AG04450 (cell line): ENCODE data around the gene EEF1AKMT2. TPM values are rescaled to one million over a fixed set of nuclear protein-coding genes. Genes with fewer than 3 reads are reported as not detected.

Experiments
- CTCF ChIA-PET: fragments of 300-600, 350-600 bp; formaldehyde crosslinking; extraction: SDS; loops from one replicate; lab custom pipeline; 2022; ENCODE audit warnings: antibody characterized with exemption, inconsistent platforms; lab: Charles Lee
- POLR2A ChIA-PET: fragments of 350-600 bp; formaldehyde crosslinking; extraction: SDS; loops from one replicate; lab custom pipeline; 2021; ENCODE audit warnings: antibody characterized with exemption, inconsistent platforms; lab: Yijun Ruan, JAX
- DNase-seq: peaks from one replicate; pipeline ENCODE4 v3.0.0-alpha.2; 2011; ENCODE audit warnings: low read depth, low spot score
- H3K27ac ChIP-seq: one replicate; pipeline ENCODE4 v1.5.1; 2012; ENCODE audit warnings: low read depth, low read length, control low read depth
- H3K27me3 ChIP-seq: one replicate; pipeline ENCODE4 v1.6.0; 2012; ENCODE audit warnings: low read length; ENCODE audit not compliant: control insufficient read depth, insufficient read depth
- H3K4me3 ChIP-seq: 2 replicates; pipeline ENCODE4 v1.5.1; 2011; ENCODE audit warnings: mild to moderate bottlenecking, low read depth, low read length, control low read depth
- H3K9me3 ChIP-seq: 2 replicates; pipeline ENCODE4 v1.5.1; 2012; ENCODE audit warnings: low read length; ENCODE audit not compliant: control insufficient read depth, insufficient read depth
- polyA plus RNA-seq: library from polyadenylated mRNA; depleted of rRNA; stranded (reverse); fragments of >200 nt; gene quantifications from 2 replicates; pipeline ENCODE4 v1.2.3, GENCODE V29; 2011
- TF ChIP-seq, protein P1 (sequence below): IDR thresholded peaks from 2 replicates; pipeline ENCODE4 v1.5.1; 2011; ENCODE audit warnings: low read depth, low read length, control low read depth, inconsistent platforms

EEF1AKMT2 gene
- polyA plus RNA-seq, 1 experiment = 24.0 TPM

DNA sequence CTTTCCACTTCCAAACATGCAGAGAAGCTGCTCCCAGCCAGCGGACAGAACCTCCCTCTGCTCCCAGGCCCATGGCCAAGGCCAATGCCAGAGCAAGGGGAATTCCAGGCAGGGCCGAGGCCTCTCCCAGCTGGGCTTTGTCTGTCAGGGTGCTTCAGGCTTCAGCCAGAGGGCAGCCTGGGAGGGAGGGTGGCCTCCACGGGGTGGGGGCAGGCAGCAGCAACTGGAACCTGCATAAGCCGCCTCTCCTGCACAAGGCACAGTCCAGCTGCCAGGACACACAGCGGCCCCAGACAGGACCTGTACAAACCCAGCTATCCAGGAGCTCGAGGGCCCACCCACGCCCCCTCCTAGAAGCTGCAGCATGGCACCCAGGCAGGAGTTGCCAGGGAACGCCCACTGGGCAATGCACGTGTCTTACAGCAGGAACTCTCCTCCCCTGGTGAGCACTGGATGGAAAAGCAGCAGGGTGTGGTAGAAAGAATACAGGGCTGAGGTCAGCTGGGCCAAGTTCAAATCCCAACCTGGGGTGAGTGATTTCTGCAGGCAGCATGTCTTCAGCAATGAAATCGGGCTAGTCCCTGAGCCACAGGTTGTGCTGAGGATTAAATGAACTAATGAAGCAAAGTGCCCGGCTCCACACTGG is 55.1 kb downstream of the EEF1AKMT2 start:
- ChIA-PET POLR2A (no interaction called here), CTCF (interaction anchor here (0.5 to 1.0 kb wide), 2 partner anchors 50 to 206 kb away, joined by 3 read pairs; no protein-coding TSS in a partner anchor)
- H3K4me3 ChIP-seq = 0 out of 2 replicates have a peak overlapping the region, but pooled peaks have one; percentile 7
- TF ChIP-seq, protein P1, sequence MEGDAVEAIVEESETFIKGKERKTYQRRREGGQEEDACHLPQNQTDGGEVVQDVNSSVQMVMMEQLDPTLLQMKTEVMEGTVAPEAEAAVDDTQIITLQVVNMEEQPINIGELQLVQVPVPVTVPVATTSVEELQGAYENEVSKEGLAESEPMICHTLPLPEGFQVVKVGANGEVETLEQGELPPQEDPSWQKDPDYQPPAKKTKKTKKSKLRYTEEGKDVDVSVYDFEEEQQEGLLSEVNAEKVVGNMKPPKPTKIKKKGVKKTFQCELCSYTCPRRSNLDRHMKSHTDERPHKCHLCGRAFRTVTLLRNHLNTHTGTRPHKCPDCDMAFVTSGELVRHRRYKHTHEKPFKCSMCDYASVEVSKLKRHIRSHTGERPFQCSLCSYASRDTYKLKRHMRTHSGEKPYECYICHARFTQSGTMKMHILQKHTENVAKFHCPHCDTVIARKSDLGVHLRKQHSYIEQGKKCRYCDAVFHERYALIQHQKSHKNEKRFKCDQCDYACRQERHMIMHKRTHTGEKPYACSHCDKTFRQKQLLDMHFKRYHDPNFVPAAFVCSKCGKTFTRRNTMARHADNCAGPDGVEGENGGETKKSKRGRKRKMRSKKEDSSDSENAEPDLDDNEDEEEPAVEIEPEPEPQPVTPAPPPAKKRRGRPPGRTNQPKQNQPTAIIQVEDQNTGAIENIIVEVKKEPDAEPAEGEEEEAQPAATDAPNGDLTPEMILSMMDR = no peak
- H3K27ac ChIP-seq = peak overlapping the region; percentile 65
- DNase-seq = peak; percentile 56
- no peaks in the 10 kb centered on the region for H3K9me3 ChIP-seq
- no peaks in the 10 kb centered on the region for H3K27me3 ChIP-seq

DNA sequence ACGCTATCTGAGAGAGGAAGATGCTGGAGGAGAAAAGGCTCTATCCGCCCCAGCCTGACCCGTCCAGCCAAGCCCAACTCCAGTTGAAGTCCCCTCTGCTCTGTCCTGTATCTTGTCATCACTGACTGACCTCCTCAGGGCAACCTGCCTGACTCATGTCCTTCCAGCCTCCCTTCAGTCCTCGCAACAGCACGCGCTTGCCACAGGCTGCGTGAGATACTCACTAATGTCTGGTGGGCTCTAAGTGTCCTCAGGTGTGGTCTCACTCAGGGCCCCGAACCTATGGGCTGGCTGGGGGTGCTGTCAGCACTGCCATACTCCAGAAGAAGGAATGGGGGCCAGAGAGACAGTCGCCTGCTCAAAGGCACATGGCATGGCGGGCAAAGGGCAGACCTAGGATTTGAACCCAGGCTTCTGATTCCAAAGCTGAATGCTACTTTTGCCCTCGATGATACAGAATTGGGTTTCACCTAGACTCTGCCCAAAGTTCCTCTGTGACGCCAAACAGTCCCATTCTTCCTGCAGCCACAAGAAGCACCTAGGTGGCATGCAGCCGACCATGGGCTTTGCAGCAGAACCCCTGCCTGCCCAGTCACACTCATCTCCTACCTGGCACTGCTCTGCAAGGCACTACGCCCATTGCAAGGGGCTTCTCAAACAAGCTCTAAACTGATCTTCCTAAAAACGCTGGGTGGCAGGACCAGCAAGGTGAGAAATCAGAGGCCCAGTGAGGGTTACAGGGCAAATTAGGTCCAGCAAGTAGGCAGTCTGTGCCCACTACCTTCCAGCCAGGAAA is 56.0 kb downstream of the EEF1AKMT2 start:
- Histone ChIP-seq H3K27me3 (no peaks in the 10 kb centered on the region), H3K9me3 (no peaks in the 10 kb centered on the region), H3K4me3 (no peak overlapping the region), H3K27ac (peak overlapping the region; percentile 65)
- POLR2A ChIA-PET = no interaction called here
- CTCF ChIA-PET = interaction anchor here (0.5 to 1.0 kb wide), 3 partner anchors 51 to 378 kb away, joined by 3 read pairs; no protein-coding TSS in a partner anchor
- no peak for DNase-seq
- TF ChIP-seq, protein P1 = no peak

DNA sequence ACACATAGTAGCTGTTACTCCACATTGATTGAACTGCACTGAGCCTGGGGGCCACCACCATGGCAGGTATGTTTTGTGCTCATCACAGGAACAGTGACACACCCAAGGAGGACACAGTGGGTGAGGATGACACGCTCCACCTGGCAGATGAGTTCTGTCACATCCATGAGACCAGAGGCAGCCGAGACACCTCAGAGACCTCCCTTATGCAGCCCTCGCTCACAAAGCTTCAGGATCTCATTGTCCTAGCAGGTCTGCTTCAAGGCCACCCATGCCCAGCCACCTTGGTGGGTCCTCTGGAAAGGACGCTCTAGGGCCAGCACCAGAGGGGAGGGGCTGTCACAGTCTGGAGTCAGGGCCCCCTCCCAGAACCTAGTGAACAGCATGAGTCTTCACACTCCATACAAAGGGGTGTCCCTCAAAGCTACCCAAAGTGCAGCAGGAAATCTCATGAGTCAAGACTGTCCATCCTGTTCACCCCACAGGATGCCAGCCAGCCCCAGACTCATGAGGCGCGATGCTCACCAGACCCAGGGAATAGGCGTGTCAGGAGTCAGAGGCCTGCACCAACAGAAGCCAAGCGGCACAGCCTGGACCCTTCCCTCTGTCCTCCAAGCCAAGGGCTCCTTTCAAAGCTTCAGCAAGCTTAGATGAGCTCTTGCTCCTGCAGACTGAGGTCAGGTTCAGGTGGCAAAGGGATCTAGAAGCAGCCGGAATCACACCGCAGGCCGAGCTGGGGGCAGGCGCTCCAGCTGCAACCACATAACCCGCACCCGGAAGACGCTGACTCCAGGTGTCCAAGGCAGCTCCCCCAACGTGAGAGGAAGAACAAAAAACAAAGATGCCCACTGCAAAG is 57.1 kb downstream of the EEF1AKMT2 start:
- TF ChIP-seq, protein P1 = no peak
- Histone ChIP-seq H3K27me3 (no peaks in the 10 kb centered on the region), H3K4me3 (no peak overlapping the region), H3K27ac (no peak overlapping the region), H3K9me3 (no peaks in the 10 kb centered on the region)
- CTCF ChIA-PET = no interaction called here
- POLR2A ChIA-PET = no interaction called here
- DNase-seq = no peak

DNA sequence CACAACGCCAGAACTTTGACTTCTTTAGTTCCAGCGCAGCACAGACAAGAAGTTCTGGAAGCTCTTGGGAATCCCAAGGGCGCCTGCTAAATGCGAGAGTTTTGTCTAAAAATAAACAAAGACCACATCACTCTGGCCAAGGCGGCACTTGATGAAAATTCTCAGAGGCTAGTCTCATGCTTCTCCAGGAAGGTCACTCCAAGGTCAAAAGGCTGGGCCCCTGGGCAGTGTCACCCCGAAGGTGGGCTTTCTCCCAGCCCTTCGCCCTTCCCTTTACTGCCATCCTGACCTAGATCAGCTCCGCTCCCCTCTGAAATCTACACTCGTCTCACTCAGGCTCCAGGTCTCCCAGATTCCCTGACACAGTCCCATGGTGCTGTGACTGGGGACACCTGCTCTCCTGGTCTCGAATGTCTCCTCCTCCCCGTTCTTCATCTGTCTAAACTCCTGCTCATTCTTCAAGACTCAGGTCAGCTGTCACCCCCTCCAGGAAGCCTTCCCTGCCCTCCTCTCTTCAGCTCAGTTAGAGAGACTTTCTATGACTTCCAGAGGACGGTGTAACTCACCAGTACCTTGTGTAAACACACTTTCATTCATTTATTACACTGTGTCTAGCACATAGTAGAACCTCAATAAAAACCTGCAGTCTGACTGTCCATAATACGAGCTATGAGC is 58.0 kb downstream of the EEF1AKMT2 start:
- ChIA-PET POLR2A (no interaction called here), CTCF (interaction anchor here (4.3 kb wide), 1 partner anchor 8 kb away, joined by 31 read pairs; no protein-coding TSS in a partner anchor)
- H3K9me3 ChIP-seq = no peaks in the 10 kb centered on the region
- no peak for DNase-seq
- H3K4me3 ChIP-seq = no peak overlapping the region
- peak overlapping the region; percentile 65 for H3K27ac ChIP-seq
- TF ChIP-seq, protein P1 = no peak
- H3K27me3 ChIP-seq = no peaks in the 10 kb centered on the region
